Activated CD8-positive, alpha-beta memory T cell treated with anti-CD3 and anti-CD28 coated beads, Interleukin-2, amount 50 U/mL, for 1 hour (primary cell): Measurements from ENCODE around the gene FSHR.

ENCODE experiments used
- DNase-seq: peaks from one replicate; pipeline ENCODE4 v3.0.0-alpha.2; 2020; ENCODE audit errors: extremely low read depth

Gene FSHR

DNA sequence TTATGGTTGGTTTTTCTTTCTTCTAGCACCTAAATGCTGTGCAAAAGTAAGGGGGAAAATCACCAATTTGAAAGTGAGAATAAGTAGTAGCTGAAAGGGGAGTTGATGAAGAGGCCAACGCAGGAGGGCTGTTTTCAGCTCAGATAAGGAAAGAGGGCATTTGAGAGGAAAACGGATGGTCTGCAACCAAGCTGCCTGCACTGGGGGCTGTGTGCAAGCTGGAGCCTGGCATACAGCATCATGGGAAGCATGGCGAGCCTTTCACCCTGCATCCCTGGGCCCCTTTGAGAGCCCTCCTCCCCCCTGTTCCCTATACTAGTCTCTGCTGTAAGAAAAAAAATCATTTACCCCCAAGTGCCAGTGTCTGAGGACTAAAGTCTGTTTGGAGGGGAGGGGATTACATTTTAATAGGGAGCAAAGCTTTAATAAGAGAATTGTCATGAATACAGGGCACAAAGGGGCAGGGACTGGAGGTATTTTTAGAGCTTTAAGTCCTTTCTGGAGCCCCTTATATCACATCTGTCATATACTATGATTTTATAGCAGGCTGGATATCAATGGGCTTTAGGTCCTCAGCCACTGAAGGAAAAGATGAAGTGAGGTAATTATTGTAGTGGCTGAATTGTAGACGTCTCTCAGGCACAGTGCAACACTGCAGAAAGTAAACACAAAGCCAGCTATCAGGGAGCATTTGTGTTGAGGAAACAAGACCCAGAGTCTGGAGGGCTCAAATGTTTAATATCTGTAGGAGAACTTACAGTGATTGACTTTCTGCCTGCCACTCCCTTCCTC is 120.7 kb downstream of the FSHR start:
- DNase-seq, result no peak

DNA sequence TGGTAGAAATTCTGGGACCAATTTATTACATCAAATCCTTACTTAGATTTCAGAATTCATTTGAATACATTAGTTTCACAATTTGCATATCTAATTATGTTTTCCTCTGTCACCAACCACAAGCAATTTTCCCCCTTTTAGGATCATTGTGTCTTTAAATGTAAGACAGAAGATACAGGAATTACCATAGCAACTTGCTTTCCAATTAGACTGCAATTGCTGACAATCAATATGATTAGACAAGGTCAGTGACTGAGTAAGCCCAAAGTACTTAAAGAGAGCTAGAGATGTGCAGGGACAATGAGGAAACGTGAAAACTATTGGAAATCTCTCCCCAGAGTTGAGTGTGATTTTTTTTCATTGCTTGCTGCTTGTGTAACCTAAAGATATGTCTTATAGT is 121.4 kb downstream of the FSHR start:
- no peak for DNase-seq

DNA sequence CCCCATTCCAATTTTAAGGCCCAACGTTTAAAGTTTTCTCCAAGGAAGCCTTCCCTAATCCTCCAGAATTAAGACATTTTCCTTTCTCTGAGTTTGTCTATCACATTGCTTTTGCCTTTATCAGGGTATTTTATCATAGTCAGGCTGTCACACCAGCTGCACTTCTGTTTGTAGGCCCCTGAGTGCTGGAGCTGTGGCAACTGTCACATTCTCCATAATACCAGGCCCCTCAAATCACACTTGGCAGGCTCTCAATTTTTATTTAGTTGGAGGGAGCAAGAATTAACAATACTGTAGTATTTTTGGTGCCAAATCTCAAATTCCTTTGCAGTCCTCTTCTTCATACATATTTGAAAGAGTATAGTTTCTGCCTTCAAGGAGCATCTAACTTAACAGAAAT is 122.2 kb downstream of the FSHR start:
- no peak for DNase-seq

GRCh38 chr2:49029406-49029805 is 124.9 kb downstream of the FSHR start:
- DNase-seq, result no peak

DNA sequence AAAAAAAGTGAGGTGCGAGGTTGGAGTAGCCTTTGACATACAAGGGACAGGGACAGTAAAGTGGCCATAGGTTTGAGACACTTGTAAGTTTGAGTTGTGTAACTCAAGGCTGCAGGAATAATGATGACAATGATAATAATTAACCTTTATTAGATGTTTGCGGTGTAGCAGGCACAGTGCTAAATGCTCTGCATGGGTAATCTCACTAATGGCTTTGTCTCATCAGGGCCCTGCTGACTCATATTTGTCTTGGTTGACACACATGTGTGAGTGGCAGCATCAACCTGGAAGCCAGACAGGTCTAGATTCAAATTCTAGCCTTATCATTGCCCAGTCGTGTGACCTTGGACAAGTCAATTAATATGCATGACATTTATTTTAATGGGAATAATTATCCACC is 126.2 kb downstream of the FSHR start:
- DNase-seq, result no peak

- no peak for DNase-seq
Measured at GRCh38 chr2:49026706-49027105, 127.6 kb downstream of the FSHR start.

DNA sequence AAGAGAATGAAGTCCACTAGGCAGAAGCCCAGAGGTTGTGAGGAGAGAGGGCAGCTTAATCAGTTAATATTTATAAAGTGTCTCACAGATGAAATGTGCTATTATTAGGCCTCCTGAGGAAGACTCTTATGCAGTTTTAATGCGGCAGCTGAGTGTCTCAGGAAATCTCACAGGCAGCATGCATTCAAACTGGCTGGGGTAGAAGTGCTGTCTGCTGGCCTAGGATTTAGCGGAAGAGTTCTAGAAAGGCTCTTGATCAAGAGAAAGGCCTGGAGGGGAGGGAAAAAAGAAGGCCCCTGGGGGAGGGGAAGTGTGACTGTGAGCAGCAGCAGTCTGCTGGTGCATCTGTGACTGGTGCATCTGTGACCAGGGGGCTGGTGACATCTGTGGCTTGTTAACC is 133.0 kb downstream of the FSHR start:
- no peak for DNase-seq

- no peak for DNase-seq
Measured at GRCh38 chr2:49005261-49005660, 149.1 kb downstream of the FSHR start.

GRCh38 chr2:49004036-49004626 is 150.2 kb downstream of the FSHR start:
- DNase-seq, result no peak

DNA sequence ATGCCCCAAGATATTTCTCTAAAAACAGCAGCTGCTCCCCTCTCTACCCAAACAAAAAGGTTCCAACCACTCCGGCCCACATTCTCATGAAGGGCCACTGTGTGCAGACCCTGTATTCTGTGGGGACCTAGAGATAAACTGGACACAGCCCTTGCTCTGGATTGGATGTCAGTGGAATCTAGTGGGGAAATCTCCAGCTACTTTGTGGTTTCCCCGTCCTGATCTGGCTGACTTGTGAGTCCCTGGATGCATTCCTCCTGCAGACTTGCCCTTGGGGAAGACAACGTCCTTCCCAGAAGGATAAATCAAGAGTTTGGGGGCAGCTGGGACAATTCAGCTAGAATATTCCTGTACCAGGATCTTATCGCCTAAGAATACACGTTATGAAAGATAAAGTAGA is 151.1 kb downstream of the FSHR start:
- no peak for DNase-seq

GRCh38 chr2:49002750-49003149 is 151.6 kb downstream of the FSHR start:
- no peak for DNase-seq

DNA sequence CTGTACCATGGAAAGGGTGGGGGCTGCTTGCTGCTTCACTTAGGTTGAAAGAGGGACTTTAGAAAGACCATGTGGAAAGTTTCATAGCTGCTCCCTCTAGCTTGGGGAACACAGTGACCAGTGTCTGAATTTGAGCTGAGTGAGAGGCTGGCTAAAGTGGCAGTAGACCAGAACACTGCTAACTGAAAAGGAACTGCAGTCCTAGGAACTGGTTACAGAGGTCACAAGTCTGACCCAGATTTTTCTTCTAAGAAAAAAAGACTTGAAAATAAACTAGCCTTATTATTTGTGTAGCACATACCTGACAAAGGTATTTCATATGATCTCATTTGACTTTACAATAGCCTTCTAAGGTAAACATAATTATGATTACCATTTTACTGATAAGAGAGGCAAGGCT is 153.6 kb downstream of the FSHR start:
- no peak for DNase-seq

GRCh38 chr2:48998449-48998848 is 155.9 kb downstream of the FSHR start:
- DNase-seq, result no peak

GRCh38 chr2:48993576-48993975 is 160.7 kb downstream of the FSHR start:
- no peak for DNase-seq

DNA sequence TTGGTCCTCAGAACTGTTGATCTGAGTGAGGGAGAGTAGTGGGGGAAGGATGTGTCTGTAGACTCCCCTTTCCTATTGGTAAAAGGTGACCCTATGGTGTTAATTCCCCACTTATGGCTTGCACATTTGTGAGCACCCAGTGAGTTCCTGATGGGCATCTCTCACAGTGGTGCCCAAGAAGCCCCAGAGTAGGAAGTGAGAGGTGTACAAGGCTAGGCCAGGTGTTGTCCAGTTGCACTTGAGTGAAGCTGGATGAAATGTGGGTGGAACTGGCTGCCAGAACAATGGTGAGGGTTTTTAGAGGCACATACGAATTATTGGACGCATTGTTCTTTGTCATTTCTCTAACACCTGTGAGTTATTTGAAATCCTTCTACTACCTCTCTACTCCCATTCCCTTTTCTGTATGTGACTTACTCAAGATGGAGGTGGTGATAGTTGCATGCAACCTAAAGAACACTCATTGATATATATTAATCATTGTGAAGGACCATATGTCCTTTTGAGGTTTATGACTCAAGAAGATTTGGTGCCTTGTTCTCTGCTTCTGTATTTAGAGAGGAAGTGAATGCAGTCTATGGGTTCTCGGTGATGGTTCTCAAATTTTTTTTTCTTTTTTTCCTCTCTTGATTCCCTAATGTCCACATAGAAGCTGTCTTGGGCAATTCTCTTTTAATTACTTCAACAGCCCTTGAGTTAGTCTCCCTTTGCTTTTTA is 162.7 kb downstream of the FSHR start:
- DNase-seq, result no peak

- no peak for DNase-seq
Measured at GRCh38 chr2:48984922-48985321, 169.4 kb downstream of the FSHR start.

DNA sequence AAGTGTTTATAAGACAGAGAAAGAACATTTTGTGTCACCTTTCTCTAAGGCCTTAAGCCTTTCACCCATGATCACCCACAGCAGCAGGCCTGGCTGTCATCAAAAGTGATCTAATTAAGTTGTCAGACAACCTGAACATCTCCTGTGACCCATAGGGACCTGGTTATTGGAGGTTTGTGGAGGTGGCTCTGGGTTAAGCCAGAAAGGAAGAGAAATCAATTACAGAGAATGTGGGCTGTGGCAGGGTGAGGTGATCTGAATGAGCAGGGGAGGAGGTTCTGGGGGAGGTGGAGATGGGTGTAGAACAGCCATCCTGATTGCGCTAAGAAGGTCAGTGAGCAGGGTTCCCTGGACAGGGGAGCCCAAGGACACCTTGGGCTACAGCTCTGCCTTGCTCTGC is 170.8 kb downstream of the FSHR start:
- DNase-seq, result no peak

DNA sequence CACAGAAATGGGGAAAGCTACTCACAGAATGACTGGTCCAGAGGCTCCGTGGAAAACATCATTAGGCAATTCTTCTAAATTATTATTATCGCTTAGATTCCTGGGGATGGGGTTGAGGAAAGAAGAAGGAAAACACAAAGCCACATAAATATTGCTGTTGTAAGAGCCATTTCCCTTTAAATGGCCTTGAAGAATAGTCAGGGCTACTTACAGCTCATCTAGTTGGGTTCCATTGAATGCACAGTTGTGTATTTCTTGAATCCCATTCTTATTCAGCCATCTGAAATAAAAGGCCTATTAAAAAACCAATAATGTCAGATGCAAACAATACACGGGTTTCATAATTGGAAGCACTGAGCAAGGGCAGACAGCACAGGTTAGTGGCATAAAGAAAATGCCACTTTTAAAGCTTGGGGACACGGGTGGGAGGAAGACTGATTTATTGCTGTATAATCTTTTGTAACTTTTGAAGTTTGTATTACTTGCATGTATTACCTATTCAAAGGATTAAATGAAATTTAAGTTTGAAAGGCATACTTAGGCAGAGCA is 171.4 kb downstream of the FSHR start:
- no peak for DNase-seq

GRCh38 chr2:48980846-48981245 is 173.5 kb downstream of the FSHR start:
- no peak for DNase-seq

- DNase-seq, result no peak
Measured at GRCh38 chr2:48979691-48980090, 174.6 kb downstream of the FSHR start.

DNA sequence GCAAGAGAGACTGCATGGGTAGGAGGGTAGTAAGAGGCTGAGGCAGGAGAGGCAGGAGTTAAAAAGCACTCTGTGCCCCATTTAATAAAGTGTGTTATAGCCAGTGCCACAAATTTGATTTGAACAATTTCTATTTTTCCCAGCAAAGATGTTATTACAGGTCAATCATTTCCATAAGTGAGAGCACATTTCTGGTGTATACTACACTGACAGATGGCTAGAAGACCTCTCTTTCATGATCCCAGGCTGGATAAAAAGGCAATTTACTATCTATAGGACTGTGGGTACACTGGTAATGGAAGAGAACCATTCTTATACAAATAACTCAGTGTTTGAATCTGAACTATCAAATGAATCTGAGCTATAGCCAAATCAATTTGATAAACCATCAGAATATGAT is 176.2 kb downstream of the FSHR start:
- DNase-seq, result no peak

- DNase-seq, result no peak
Measured at GRCh38 chr2:48971801-48972200, 182.5 kb downstream of the FSHR start.

GRCh38 chr2:48968011-48968410 is 186.3 kb downstream of the FSHR start:
- DNase-seq, result no peak
